ENCODE data around the gene CTLA4. TPM values are rescaled to one million over a fixed set of nuclear protein-coding genes. Genes with fewer than 3 reads are reported as not detected.

CTLA4 gene
- total RNA-seq, 2 experiments from 2014 or later: not detected

DNA sequence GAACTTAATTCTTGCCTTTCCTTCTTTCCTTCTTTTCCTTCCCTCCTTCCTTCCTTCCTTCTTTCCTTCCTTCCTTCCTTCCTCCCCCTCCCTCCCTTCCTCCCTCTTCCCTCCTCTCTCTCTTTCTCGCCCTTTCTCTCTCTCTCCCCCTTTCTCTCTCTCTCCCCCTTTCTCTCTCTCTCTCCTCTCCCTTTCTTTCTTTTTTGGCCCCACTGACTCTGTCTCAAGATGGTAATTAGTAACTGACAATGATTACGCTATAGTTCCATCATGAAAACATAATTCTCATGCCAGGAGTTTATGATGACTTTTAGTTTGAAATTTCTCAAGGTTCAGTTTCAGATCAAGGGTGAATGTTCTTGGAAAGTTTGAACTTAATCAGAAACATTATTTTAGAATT, 14.8 kb upstream of the CTLA4 start:
- intact Hi-C loops (cut with micrococcal nuclease; ENCODE audit: unreplicated experiment): no loop called here
- ChIA-PET CTCF (ENCODE audit: unreplicated experiment) (no interaction called here), POLR2A (no interaction called here)

GRCh38 chr2:203853271-203853670, 14.3 kb upstream of the CTLA4 start:
- CTCF ChIA-PET (ENCODE audit: unreplicated experiment): no interaction called here
- POLR2A ChIA-PET: no interaction called here
- H3K9me2 ChIP-seq (ENCODE audit: insufficient read depth, low read length): no peaks in the 10 kb centered on the region
- no peaks in the 10 kb centered on the region for H3K9me3 ChIP-seq (ENCODE audit: low read length)
- H3K27ac ChIP-seq (ENCODE audit: low read depth, low read length, poor library complexity, severe bottlenecking): no peak overlapping the region
- H2AFZ ChIP-seq (ENCODE audit: low read length): no peak overlapping the region
- no peaks in the 10 kb centered on the region for H3K4me1 ChIP-seq (ENCODE audit: insufficient read depth, low read length, poor library complexity, severe bottlenecking)
- H3K4me2 ChIP-seq (ENCODE audit: low read length): no peak overlapping the region
- no peaks in the 10 kb centered on the region for H3K79me2 ChIP-seq (ENCODE audit: insufficient read depth, low read depth, low read length)
- no peaks in the 10 kb centered on the region for H4K20me1 ChIP-seq (ENCODE audit: insufficient read depth, low read length)
- TF ChIP-seq EZH2phosphoT487 (IDR thresholded peaks at IDR 0.05; ENCODE audit: borderline replicate concordance, low read depth, low read length) (no peak), CTCF (conservative IDR thresholded peaks at IDR 0.05; ENCODE audit: low read length) (no peak)
- no peak for DNase-seq (ENCODE audit: low spot score)
- intact Hi-C loops (cut with micrococcal nuclease; ENCODE audit: unreplicated experiment): no loop called here
- no peak overlapping the region for H3K4me3 ChIP-seq (ENCODE audit: low read depth, low read length, poor library complexity, severe bottlenecking)
- no peaks in the 10 kb centered on the region for H3K36me3 ChIP-seq (ENCODE audit: insufficient read depth, low read length)
- no TSS peak for BruUV-seq (replicated peaks)

More for the DNA sequence above, 14.8 kb upstream of the CTLA4 start:
- no peaks in the 10 kb centered on the region for H3K79me2 ChIP-seq (ENCODE audit: insufficient read depth, low read depth, low read length)
- H3K4me2 ChIP-seq (ENCODE audit: low read length): no peak overlapping the region
- no TSS peak for BruUV-seq (replicated peaks)
- H3K4me3 ChIP-seq (ENCODE audit: low read depth, low read length, poor library complexity, severe bottlenecking): no peak overlapping the region
- no peak for TF ChIP-seq CTCF (conservative IDR thresholded peaks at IDR 0.05; ENCODE audit: low read length)
- H4K20me1 ChIP-seq (ENCODE audit: insufficient read depth, low read length): no peaks in the 10 kb centered on the region
- no peaks in the 10 kb centered on the region for H3K9me3 ChIP-seq (ENCODE audit: low read length)
- no peaks in the 10 kb centered on the region for H3K9me2 ChIP-seq (ENCODE audit: insufficient read depth, low read length)
- H3K4me1 ChIP-seq (ENCODE audit: insufficient read depth, low read length, poor library complexity, severe bottlenecking): no peaks in the 10 kb centered on the region
- no peak for DNase-seq (ENCODE audit: low spot score)
- no peak overlapping the region for H2AFZ ChIP-seq (ENCODE audit: low read length)
- H3K36me3 ChIP-seq (ENCODE audit: insufficient read depth, low read length): no peaks in the 10 kb centered on the region
- H3K27ac ChIP-seq (ENCODE audit: low read depth, low read length, poor library complexity, severe bottlenecking): no peak overlapping the region

DNA sequence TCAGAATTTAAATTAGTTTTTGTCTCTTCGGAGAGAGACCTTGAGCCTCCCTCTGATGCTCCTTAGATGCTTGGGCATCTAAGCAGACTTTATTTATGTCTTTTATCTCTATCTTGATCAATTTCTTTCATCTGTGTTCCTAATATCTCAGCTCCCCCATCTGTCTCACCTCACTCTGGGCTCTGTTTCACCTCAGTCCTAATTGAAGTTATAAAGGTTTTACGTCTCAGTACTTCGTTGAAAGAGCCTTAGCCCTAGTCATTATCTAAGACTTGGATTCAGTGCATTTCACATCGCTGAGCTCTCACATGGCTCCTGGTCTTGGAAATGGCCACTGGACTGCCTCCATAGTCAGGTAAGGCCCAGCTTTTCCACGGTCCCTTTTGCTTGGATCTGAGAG, 13.8 kb upstream of the CTLA4 start:
- TF ChIP-seq CTCF (conservative IDR thresholded peaks at IDR 0.05; ENCODE audit: low read length): no peak
- no peak for TF ChIP-seq EZH2phosphoT487 (IDR thresholded peaks at IDR 0.05; ENCODE audit: borderline replicate concordance, low read depth, low read length)
- ChIA-PET CTCF (ENCODE audit: unreplicated experiment) (no interaction called here), POLR2A (interaction anchor here (1.0 kb wide), 1 partner anchor 1012 kb away, joined by 3 read pairs; no protein-coding TSS in a partner anchor)
- Histone ChIP-seq H3K9me3 (ENCODE audit: low read length) (no peaks in the 10 kb centered on the region), H3K36me3 (ENCODE audit: insufficient read depth, low read length) (no peaks in the 10 kb centered on the region), H3K4me2 (ENCODE audit: low read length) (no peak overlapping the region), H4K20me1 (ENCODE audit: insufficient read depth, low read length) (no peaks in the 10 kb centered on the region), H3K79me2 (ENCODE audit: insufficient read depth, low read depth, low read length) (no peaks in the 10 kb centered on the region), H3K4me1 (ENCODE audit: insufficient read depth, low read length, poor library complexity, severe bottlenecking) (no peaks in the 10 kb centered on the region), H3K9me2 (ENCODE audit: insufficient read depth, low read length) (no peaks in the 10 kb centered on the region), H2AFZ (ENCODE audit: low read length) (no peak overlapping the region), H3K4me3 (ENCODE audit: low read depth, low read length, poor library complexity, severe bottlenecking) (no peak overlapping the region), H3K27ac (ENCODE audit: low read depth, low read length, poor library complexity, severe bottlenecking) (no peak overlapping the region)
- intact Hi-C loops (cut with micrococcal nuclease; ENCODE audit: unreplicated experiment): no loop called here
- DNase-seq (ENCODE audit: low spot score): no peak
- no TSS peak for BruUV-seq (replicated peaks)

All from OCI-LY7 (cell line).